GM12864 (cell line): ENCODE data around the gene TBC1D4.

Experiments used
- DNase-seq: peaks from one replicate; pipeline ENCODE4 v3.0.0-alpha.2; 2011; ENCODE audit warnings: low read depth
- H3K4me3 ChIP-seq: 2 replicates; pipeline ENCODE4 v1.5.1; 2011; ENCODE audit warnings: mild to moderate bottlenecking, low read depth, low read length, control low read depth
- TF ChIP-seq, protein P1 (sequence below): IDR thresholded peaks from 2 replicates; pipeline ENCODE4 v1.5.1; 2011; ENCODE audit warnings: low read depth, mild to moderate bottlenecking, moderate library complexity, low read length, control low read depth, inconsistent platforms; ENCODE audit errors: missing control alignments

The TBC1D4 gene

DNA sequence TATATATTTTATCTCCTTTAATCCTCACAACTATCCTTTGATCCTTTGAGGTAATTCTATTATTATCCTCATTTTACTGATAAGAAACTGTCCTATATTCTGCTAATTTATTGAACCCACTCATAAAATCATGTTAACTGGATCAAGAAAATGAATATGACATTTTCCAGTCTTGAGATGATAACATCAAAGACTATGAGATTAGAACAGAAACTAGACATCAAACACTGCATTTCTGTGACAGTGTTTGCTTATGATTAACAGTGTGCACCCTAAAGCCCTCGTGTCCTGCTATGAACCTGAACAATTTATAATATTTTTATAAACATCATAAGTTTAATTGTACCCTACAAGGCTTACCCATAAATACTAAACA lies 96.3 kb downstream of the TBC1D4 start:
- H3K4me3 ChIP-seq, result no peak overlapping the region
- TF ChIP-seq, protein P1, sequence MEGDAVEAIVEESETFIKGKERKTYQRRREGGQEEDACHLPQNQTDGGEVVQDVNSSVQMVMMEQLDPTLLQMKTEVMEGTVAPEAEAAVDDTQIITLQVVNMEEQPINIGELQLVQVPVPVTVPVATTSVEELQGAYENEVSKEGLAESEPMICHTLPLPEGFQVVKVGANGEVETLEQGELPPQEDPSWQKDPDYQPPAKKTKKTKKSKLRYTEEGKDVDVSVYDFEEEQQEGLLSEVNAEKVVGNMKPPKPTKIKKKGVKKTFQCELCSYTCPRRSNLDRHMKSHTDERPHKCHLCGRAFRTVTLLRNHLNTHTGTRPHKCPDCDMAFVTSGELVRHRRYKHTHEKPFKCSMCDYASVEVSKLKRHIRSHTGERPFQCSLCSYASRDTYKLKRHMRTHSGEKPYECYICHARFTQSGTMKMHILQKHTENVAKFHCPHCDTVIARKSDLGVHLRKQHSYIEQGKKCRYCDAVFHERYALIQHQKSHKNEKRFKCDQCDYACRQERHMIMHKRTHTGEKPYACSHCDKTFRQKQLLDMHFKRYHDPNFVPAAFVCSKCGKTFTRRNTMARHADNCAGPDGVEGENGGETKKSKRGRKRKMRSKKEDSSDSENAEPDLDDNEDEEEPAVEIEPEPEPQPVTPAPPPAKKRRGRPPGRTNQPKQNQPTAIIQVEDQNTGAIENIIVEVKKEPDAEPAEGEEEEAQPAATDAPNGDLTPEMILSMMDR, result no peak
- no peak for DNase-seq

DNA sequence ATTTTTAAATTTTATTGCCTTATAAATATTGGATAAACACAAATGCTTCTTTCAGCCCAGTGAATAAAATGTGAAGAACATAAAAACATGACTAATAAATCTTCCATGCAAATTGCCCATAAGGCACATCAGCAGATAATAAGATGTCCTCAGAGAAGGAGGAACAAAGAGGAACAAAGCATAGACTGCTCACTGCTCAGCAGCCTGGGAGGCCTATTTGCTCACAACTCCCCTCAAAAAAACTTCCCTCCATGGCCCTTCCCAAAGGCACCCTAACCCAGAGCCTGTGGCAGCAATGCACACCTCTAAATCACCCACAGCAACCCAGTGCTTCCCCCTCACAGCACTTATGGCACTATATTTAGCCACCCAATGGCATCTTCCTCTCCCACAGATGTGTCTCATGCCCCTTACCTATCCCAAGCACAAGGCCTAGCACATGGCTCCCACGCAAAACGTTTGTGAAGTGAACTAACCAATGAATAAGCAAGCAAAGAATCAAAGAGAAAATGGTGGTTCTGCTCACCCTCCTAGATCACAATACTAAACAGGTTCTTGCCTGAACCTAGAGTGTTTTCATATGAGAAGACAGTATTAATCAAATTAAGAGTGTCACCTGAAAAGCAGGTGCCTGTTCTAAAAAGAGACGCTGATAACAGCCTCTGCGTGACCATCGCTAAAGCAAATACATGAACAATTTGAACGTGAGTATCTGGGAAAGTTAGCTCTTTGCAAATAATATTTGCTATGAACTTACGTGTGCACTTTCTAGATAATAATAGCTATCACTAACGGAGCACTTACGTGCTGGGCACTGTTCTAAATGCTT lies 96.9 kb downstream of the TBC1D4 start:
- TF ChIP-seq, protein P1, result no peak
- DNase-seq, result no peak
- no peak overlapping the region for H3K4me3 ChIP-seq

DNA sequence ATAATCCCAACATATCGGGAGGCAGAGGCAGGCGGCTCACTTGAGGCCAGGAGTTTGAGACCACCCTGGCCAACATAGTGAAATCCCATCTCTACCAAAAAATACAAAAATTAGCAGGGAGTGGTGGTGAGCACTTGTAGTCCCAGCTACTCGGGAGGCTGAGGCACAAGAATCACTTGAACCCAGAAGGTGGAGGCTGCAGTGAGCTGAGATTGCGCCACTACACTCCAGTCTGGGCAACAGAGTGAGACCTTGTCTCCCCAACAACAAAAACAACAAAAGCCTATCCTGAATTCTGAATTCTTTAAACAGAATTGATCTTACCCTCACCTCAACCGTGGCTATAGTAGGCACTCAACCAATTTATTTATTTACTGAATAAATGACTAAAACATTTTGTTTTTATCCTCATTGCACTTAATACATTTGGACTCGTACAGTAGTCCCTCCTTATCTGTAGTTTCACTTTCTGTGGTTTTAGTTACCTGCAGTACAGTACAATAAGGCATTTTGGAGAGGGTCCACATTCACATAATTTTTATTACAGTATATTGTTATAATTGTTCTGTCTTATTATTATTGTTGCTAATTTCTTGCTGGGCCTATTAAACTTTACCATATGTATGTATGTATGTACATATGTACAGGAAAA lies 98.8 kb downstream of the TBC1D4 start:
- TF ChIP-seq, protein P1, result no peak
- DNase-seq, result no peak
- no peak overlapping the region for H3K4me3 ChIP-seq

DNA sequence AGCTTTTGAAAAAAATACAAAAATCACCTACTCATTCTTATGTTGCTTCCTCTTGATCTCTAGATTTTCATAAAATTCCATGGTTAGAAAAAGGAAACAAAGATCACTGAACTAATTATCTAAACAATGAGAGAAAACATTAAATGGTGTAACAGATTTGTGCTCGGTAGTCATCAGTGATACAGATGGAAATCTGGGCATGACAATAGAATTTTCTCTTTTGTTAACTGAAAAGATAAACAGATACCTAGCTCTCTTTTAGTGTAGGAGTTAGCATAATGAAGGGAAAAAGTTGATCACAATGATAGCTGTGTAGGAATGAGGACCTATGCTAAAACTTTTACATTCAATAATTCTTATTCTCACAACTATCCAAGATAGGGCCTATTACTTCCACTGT lies 103.7 kb downstream of the TBC1D4 start:
- H3K4me3 ChIP-seq, result no peak overlapping the region
- TF ChIP-seq, protein P1, result no peak
- DNase-seq, result no peak

DNA sequence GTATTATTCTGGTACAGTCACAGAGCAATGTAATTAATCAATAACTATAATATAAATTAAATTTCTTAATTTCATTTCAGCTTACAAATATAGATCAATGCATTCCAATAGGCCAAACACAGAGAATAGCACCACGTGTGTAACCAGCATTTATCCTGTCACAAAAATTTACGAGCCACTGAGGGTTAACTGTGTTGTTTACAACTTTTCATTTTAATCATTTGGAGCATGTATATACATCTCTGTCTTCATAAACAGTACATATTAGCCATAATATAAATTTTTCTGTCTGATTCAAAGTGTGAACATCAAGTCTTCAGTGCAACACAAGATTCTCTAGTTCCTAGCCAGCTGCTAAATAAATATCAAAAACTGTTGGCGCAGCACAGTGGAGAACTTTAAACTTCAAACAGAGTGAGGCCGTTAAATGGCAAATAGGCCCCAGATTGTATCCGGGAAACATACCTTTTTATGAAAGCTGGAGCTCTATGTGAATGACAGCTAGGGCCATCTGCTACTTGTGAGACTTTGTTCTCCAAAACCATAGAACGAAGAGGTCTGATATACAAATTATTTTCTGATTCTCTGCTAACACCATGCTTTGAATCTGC lies 105.1 kb downstream of the TBC1D4 start:
- TF ChIP-seq, protein P1, result no peak
- DNase-seq, result no peak
- no peak overlapping the region for H3K4me3 ChIP-seq

- TF ChIP-seq, protein P1, result no peak
Measured at GRCh38 chr13:75375329-75375728, 106.6 kb downstream of the TBC1D4 start.

More at GRCh38 chr13:75375329-75375728, 106.6 kb downstream of the TBC1D4 start:
- H3K4me3 ChIP-seq, result no peak overlapping the region
- DNase-seq, result no peak
